ENCODE data around the gene FASTKD3.

DNA sequence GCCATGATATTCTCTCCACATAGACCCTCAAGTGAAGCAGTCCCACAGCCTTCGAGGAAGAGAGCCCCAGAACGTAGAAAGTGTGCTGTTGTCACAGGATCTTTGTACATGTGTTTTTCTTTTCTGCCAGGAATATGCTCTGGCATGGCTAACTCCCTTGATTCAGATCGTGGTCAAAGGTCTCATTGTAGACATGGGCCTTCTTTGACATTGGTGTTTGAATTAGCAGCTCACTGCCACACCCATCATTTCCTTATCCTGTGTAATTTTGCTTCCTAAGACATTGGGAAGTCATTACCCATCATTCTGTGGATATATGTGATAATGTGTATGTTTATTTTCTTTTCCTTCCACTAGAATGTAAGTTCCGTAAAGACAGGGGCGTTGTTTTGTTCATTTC lies 25.6 kb upstream of the FASTKD3 start:
- TF ChIP-seq, protein P1, sequence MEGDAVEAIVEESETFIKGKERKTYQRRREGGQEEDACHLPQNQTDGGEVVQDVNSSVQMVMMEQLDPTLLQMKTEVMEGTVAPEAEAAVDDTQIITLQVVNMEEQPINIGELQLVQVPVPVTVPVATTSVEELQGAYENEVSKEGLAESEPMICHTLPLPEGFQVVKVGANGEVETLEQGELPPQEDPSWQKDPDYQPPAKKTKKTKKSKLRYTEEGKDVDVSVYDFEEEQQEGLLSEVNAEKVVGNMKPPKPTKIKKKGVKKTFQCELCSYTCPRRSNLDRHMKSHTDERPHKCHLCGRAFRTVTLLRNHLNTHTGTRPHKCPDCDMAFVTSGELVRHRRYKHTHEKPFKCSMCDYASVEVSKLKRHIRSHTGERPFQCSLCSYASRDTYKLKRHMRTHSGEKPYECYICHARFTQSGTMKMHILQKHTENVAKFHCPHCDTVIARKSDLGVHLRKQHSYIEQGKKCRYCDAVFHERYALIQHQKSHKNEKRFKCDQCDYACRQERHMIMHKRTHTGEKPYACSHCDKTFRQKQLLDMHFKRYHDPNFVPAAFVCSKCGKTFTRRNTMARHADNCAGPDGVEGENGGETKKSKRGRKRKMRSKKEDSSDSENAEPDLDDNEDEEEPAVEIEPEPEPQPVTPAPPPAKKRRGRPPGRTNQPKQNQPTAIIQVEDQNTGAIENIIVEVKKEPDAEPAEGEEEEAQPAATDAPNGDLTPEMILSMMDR (IDR thresholded peaks at IDR 0.05): no peak
- no peak for TF ChIP-seq ZFX (IDR thresholded peaks at IDR 0.05; ENCODE audit: borderline replicate concordance)

All from 22Rv1 (cell line).